Thyroid gland (tissue), 4 donors: ENCODE measurements around the gene CBARP.

Experiments used
- CTCF ChIP-seq, 6 experiments: fragments of 200-600 bp in 3 of 6; fragments of 450-650 bp in 3 of 6; sonication (generic) in 3 of 6; IDR thresholded peaks; one replicate each; pipeline ENCODE4 v1.5.1; 2016 to 2019; ENCODE audit warnings: antibody characterized with exemption in 6 of 6, mild to moderate bottlenecking in 2 of 6, inconsistent platforms in 1 of 6, moderate library complexity in 1 of 6
- POLR2A ChIP-seq, 2 donors: fragments of 450-650 bp; IDR thresholded peaks; one replicate each; pipeline ENCODE4 v1.6.1; 2017; ENCODE audit warnings: antibody characterized with exemption in 2 of 2, mild to moderate bottlenecking in 2 of 2, moderate library complexity in 1 of 2

- no peak for TF ChIP-seq POLR2A (IDR thresholded peaks at IDR 0.05)
- TF ChIP-seq CTCF (IDR thresholded peaks at IDR 0.05) = no peak
Measured at GRCh38 chr19:1284979-1285736, 47.4 kb upstream of the CBARP start.
